GM23338 (cell line): Measurements from ENCODE around the gene BTNL8.

Source experiments
- CREB1 ChIP-seq: fragments of 250-450 bp; sonication (Bioruptor Pico); IDR thresholded peaks from 2 replicates; pipeline ENCODE4 v1.5.0; 2020; ENCODE audit warnings: low read depth, mild to moderate bottlenecking, moderate library complexity
- CTCF ChIP-seq, 2 experiments: fragments of 200-600 bp in 1 of 2; sonication (generic) in 1 of 2; conservative IDR thresholded peaks; 2 replicates each; pipeline versions ENCODE4 v1.5.1 to v1.6.1; 2016 to 2017; ENCODE audit warnings: antibody characterized with exemption in 2 of 2, low read depth in 2 of 2, mild to moderate bottlenecking in 2 of 2, moderate library complexity in 1 of 2
- ETS1 ChIP-seq: IDR thresholded peaks from 2 replicates; pipeline ENCODE4 v1.6.1; 2016; ENCODE audit warnings: antibody characterized with exemption
- EZH2 ChIP-seq: fragments of 200-600 bp; sonication (generic); IDR thresholded peaks from one replicate; pipeline ENCODE4 v1.8.0; 2017; ENCODE audit warnings: antibody characterized with exemption, mild to moderate bottlenecking, low read depth; ENCODE audit not compliant: unreplicated experiment
- EZH2phosphoT487 ChIP-seq: fragments of 200-600 bp; sonication (generic); IDR thresholded peaks from one replicate; pipeline ENCODE4 v1.8.1; 2018; ENCODE audit warnings: antibody characterized with exemption; ENCODE audit not compliant: unreplicated experiment
- JUNB ChIP-seq: IDR thresholded peaks from one replicate; pipeline ENCODE4 v1.6.1; 2016; ENCODE audit warnings: antibody characterized with exemption; ENCODE audit not compliant: unreplicated experiment
- NANOG ChIP-seq: IDR thresholded peaks from 2 replicates; pipeline ENCODE4 v1.6.1; 2016; ENCODE audit warnings: antibody characterized with exemption, borderline replicate concordance
- POLR2AphosphoS5 ChIP-seq: IDR thresholded peaks from 2 replicates; pipeline ENCODE4 v1.6.1; 2016; ENCODE audit warnings: antibody characterized with exemption, low read depth
- REST ChIP-seq: IDR thresholded peaks from one replicate; pipeline ENCODE4 v1.6.1; 2018; ENCODE audit warnings: antibody characterized with exemption; ENCODE audit not compliant: unreplicated experiment
- STAT1 ChIP-seq: IDR thresholded peaks from one replicate; pipeline ENCODE4 v1.6.1; 2016; ENCODE audit warnings: antibody characterized with exemption; ENCODE audit not compliant: unreplicated experiment
- ZNF114 ChIP-seq: fragments of 250-450 bp; sonication (Bioruptor Pico); IDR thresholded peaks from 2 replicates; pipeline ENCODE4 v1.5.0; 2020; ENCODE audit warnings: mild to moderate bottlenecking, moderate library complexity
- ZNF331 ChIP-seq: fragments of 250-450 bp; sonication (Bioruptor Pico); IDR thresholded peaks from 2 replicates; pipeline ENCODE4 v1.5.0; 2020; ENCODE audit warnings: low read depth, mild to moderate bottlenecking, moderate library complexity
- ZNF462 ChIP-seq: fragments of 250-450 bp; sonication (Bioruptor Pico); IDR thresholded peaks from 2 replicates; pipeline ENCODE4 v1.5.0; 2020; ENCODE audit warnings: mild to moderate bottlenecking, moderate library complexity

GRCh38 chr5:180908998-180909731 lies 10.2 kb downstream of the BTNL8 start:
- TF ChIP-seq CTCF (conservative IDR thresholded peaks at IDR 0.05; ENCODE audit: low read depth in 2 of 2) (no peak), EZH2 (no peak), ZNF331 (CRISPR knock-in tag) (no peak), NANOG (no peak), ZNF114 (CRISPR knock-in tag) (no peak), POLR2AphosphoS5 (no peak), JUNB (no peak), REST (no peak), ETS1 (no peak), STAT1 (no peak), EZH2phosphoT487 (no peak), CREB1 (CRISPR knock-in tag) (no peak), ZNF462 (no peak)
